ENCODE measurements around the gene PTPRD. TPM values are rescaled to one million over a fixed set of nuclear protein-coding genes. Genes with fewer than 3 reads are reported as not detected.
"Not testable (repeated sequence)": the region's sequence is repeated elsewhere in the genome, so short reads cannot be mapped to it uniquely, and the experiment has no call there.

The PTPRD gene
- total RNA-seq, 1 donor from 2014 or later = 532 TPM

GRCh38 chr9:8980496-8981013, 1632.2 kb downstream of the PTPRD start:
- no peak overlapping the region for H3K27ac Mint-ChIP-seq (ENCODE audit: unreplicated experiment)
- H3K36me3 Mint-ChIP-seq (ENCODE audit: unreplicated experiment) = no peaks in the 10 kb centered on the region
- H3K4me3 Mint-ChIP-seq (ENCODE audit: unreplicated experiment) = no peak overlapping the region
- no peaks in the 10 kb centered on the region for H3K9me3 Mint-ChIP-seq (ENCODE audit: unreplicated experiment)
- TF ChIP-seq CTCF (IDR thresholded peaks at IDR 0.05; ENCODE audit: partially characterized antibody, unreplicated experiment) = no peak
- H3K27me3 Mint-ChIP-seq (ENCODE audit: unreplicated experiment) = no peaks in the 10 kb centered on the region
- DNase-seq = no peak
- H3K4me1 Mint-ChIP-seq (ENCODE audit: low read depth, unreplicated experiment) = no peaks in the 10 kb centered on the region

- Mint-ChIP-seq H3K27ac (ENCODE audit: unreplicated experiment) (no peak overlapping the region), H3K27me3 (ENCODE audit: unreplicated experiment) (no peaks in the 10 kb centered on the region), H3K36me3 (ENCODE audit: unreplicated experiment) (no peaks in the 10 kb centered on the region), H3K4me3 (ENCODE audit: unreplicated experiment) (no peak overlapping the region), H3K9me3 (ENCODE audit: unreplicated experiment) (no peaks in the 10 kb centered on the region), H3K4me1 (ENCODE audit: low read depth, unreplicated experiment) (no peaks in the 10 kb centered on the region)
- no peak for DNase-seq
- no peak for TF ChIP-seq CTCF (IDR thresholded peaks at IDR 0.05; ENCODE audit: partially characterized antibody, unreplicated experiment)
Observed at GRCh38 chr9:8978334-8978733, 1634.5 kb downstream of the PTPRD start.

GRCh38 chr9:8968350-8968749, 1644.5 kb downstream of the PTPRD start:
- not testable (repeated sequence) for H3K36me3 Mint-ChIP-seq (ENCODE audit: unreplicated experiment); H3K9me3 Mint-ChIP-seq (ENCODE audit: unreplicated experiment); H3K27ac Mint-ChIP-seq (ENCODE audit: unreplicated experiment); H3K4me3 Mint-ChIP-seq (ENCODE audit: unreplicated experiment); H3K27me3 Mint-ChIP-seq (ENCODE audit: unreplicated experiment); DNase-seq; H3K4me1 Mint-ChIP-seq (ENCODE audit: low read depth, unreplicated experiment)

GRCh38 chr9:8963885-8964284, 1648.9 kb downstream of the PTPRD start:
- Mint-ChIP-seq H3K27me3 (ENCODE audit: unreplicated experiment) (peaks cover 5% of the 10 kb centered on the region), H3K4me3 (ENCODE audit: unreplicated experiment) (no peak overlapping the region), H3K9me3 (ENCODE audit: unreplicated experiment) (peaks cover 6% of the 10 kb centered on the region), H3K27ac (ENCODE audit: unreplicated experiment) (no peak overlapping the region), H3K4me1 (ENCODE audit: low read depth, unreplicated experiment) (peaks cover 7% of the 10 kb centered on the region), H3K36me3 (ENCODE audit: unreplicated experiment) (no peaks in the 10 kb centered on the region)
- no peak for TF ChIP-seq CTCF (IDR thresholded peaks at IDR 0.05; ENCODE audit: partially characterized antibody, unreplicated experiment)
- no peak for DNase-seq

- no peak for TF ChIP-seq CTCF (IDR thresholded peaks at IDR 0.05; ENCODE audit: partially characterized antibody, unreplicated experiment)
- peak overlapping the region; percentile 45 for H3K27ac Mint-ChIP-seq (ENCODE audit: unreplicated experiment)
- H3K9me3 Mint-ChIP-seq (ENCODE audit: unreplicated experiment) = peaks cover 6% of the 10 kb centered on the region
- H3K27me3 Mint-ChIP-seq (ENCODE audit: unreplicated experiment) = peaks cover 5% of the 10 kb centered on the region
- no peaks in the 10 kb centered on the region for H3K36me3 Mint-ChIP-seq (ENCODE audit: unreplicated experiment)
- DNase-seq = no peak
- no peak overlapping the region for H3K4me3 Mint-ChIP-seq (ENCODE audit: unreplicated experiment)
- peaks cover 7% of the 10 kb centered on the region for H3K4me1 Mint-ChIP-seq (ENCODE audit: low read depth, unreplicated experiment)
Observed at GRCh38 chr9:8962084-8962483, 1650.7 kb downstream of the PTPRD start.
